ENCODE measurements around the gene STK38L. TPM values are rescaled to one million over a fixed set of nuclear protein-coding genes. Genes with fewer than 3 reads are reported as not detected.

STK38L gene
- total RNA-seq, 1 experiment from 2014 or later: 25.2 TPM

DNA sequence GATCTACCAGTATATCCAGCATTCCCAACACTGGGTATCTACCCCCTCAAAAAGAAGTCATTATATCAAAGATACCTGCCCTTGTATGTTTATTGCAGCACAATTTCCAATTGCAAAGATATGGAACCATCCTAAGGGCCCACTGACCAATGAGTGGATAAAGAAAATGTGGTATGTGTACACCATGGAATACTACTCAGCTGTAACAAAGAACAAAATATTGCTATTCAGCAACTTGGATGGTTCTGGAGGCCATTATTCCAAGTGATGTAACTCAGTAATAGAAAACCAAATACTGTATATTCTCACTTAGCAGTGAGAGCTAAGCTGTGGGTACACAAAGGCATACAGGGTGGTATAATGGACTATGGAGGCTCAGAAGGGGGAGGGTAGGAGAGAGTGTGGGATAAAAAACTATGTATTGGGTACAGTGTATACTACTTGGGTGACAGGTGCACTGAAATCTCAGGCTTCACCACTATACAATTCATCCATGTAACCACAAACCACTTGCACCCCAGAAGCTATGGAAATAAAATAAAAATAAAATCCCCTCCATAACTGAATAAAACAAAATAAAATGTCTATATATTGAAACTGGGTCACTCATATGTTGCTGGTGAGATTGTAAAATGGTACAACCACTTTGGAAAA, 34.7 kb upstream of the STK38L start:
- CTCF ChIA-PET: no interaction called here
- Histone ChIP-seq H3K4me3 (ENCODE audit: low read depth in 2 of 2, low read length in 2 of 2) (no peak overlapping the region), H3K36me3 (ENCODE audit: control insufficient read depth, insufficient read depth, low read length) (no peaks in the 10 kb centered on the region), H3K27ac (ENCODE audit: low read length) (no peak overlapping the region), H3K9me3 (ENCODE audit: control insufficient read depth, insufficient read depth, low read depth, low read length) (no peaks in the 10 kb centered on the region), H3K4me1 (ENCODE audit: control insufficient read depth, insufficient read depth, low read length) (no peaks in the 10 kb centered on the region), H3K27me3 (ENCODE audit: control insufficient read depth, insufficient read depth, low read length) (no peaks in the 10 kb centered on the region)
- in situ Hi-C loops (cut with HindIII; ENCODE audit: low pct_unique_long_range_greater_than_20kb, low sequenced_read_pairs) (no loop called here), intact Hi-C loops (cut with micrococcal nuclease; ENCODE audit: unreplicated experiment) (no loop called here)
- BruUV-seq (replicated peaks): no TSS peak
- POLR2A ChIA-PET: no interaction called here
- ATAC-seq: no peak
- TF ChIP-seq, protein P1, sequence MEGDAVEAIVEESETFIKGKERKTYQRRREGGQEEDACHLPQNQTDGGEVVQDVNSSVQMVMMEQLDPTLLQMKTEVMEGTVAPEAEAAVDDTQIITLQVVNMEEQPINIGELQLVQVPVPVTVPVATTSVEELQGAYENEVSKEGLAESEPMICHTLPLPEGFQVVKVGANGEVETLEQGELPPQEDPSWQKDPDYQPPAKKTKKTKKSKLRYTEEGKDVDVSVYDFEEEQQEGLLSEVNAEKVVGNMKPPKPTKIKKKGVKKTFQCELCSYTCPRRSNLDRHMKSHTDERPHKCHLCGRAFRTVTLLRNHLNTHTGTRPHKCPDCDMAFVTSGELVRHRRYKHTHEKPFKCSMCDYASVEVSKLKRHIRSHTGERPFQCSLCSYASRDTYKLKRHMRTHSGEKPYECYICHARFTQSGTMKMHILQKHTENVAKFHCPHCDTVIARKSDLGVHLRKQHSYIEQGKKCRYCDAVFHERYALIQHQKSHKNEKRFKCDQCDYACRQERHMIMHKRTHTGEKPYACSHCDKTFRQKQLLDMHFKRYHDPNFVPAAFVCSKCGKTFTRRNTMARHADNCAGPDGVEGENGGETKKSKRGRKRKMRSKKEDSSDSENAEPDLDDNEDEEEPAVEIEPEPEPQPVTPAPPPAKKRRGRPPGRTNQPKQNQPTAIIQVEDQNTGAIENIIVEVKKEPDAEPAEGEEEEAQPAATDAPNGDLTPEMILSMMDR (IDR thresholded peaks at IDR 0.05): no peak
- TF ChIP-seq SIN3A (IDR thresholded peaks at IDR 0.05; ENCODE audit: borderline replicate concordance, insufficient read depth, low read depth, low read length): no peak
- no peak for TF ChIP-seq POLR2AphosphoS5 (IDR thresholded peaks at IDR 0.05; ENCODE audit: low read depth, low read length)
- TF ChIP-seq, protein P2, sequence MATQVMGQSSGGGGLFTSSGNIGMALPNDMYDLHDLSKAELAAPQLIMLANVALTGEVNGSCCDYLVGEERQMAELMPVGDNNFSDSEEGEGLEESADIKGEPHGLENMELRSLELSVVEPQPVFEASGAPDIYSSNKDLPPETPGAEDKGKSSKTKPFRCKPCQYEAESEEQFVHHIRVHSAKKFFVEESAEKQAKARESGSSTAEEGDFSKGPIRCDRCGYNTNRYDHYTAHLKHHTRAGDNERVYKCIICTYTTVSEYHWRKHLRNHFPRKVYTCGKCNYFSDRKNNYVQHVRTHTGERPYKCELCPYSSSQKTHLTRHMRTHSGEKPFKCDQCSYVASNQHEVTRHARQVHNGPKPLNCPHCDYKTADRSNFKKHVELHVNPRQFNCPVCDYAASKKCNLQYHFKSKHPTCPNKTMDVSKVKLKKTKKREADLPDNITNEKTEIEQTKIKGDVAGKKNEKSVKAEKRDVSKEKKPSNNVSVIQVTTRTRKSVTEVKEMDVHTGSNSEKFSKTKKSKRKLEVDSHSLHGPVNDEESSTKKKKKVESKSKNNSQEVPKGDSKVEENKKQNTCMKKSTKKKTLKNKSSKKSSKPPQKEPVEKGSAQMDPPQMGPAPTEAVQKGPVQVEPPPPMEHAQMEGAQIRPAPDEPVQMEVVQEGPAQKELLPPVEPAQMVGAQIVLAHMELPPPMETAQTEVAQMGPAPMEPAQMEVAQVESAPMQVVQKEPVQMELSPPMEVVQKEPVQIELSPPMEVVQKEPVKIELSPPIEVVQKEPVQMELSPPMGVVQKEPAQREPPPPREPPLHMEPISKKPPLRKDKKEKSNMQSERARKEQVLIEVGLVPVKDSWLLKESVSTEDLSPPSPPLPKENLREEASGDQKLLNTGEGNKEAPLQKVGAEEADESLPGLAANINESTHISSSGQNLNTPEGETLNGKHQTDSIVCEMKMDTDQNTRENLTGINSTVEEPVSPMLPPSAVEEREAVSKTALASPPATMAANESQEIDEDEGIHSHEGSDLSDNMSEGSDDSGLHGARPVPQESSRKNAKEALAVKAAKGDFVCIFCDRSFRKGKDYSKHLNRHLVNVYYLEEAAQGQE (IDR thresholded peaks at IDR 0.05; ENCODE audit: insufficient read depth in 1 of 2, low read depth in 2 of 2, low read length in 1 of 2): no peak
- no peak for TF ChIP-seq TCF7L2 (IDR thresholded peaks at IDR 0.05; ENCODE audit: low read depth, low read length)
- DNase-seq (ENCODE audit: low read depth, low spot score): no peak

DNA sequence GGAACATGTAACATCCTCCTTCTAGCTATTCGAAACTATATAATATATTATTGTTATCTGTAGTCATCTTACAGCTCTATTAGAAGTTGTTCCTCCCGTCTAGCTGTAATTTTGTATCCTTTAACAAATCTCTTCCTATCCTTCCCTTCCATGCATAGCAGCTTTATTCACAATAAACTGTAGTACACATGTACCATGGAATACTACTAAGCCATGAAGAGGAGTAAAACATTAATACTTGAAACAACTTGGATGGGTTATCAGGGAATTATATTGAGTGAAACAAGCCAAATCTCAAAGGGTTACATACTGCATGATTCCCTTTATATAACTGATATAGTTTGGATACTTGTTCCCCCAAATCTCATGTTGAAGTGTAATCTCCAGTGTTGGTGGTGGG, 33.9 kb upstream of the STK38L start:
- ATAC-seq: no peak
- Histone ChIP-seq H3K4me3 (ENCODE audit: low read depth in 2 of 2, low read length in 2 of 2) (no peak overlapping the region), H3K27me3 (ENCODE audit: control insufficient read depth, insufficient read depth, low read length) (no peaks in the 10 kb centered on the region), H3K36me3 (ENCODE audit: control insufficient read depth, insufficient read depth, low read length) (no peaks in the 10 kb centered on the region), H3K27ac (ENCODE audit: low read length) (no peak overlapping the region), H3K4me1 (ENCODE audit: control insufficient read depth, insufficient read depth, low read length) (no peaks in the 10 kb centered on the region), H3K9me3 (ENCODE audit: control insufficient read depth, insufficient read depth, low read depth, low read length) (no peaks in the 10 kb centered on the region)
- DNase-seq (ENCODE audit: low read depth, low spot score): no peak
- BruUV-seq (replicated peaks): no TSS peak
- ChIA-PET POLR2A (no interaction called here), CTCF (no interaction called here)
- in situ Hi-C loops (cut with HindIII; ENCODE audit: low pct_unique_long_range_greater_than_20kb, low sequenced_read_pairs) (no loop called here), intact Hi-C loops (cut with micrococcal nuclease; ENCODE audit: unreplicated experiment) (no loop called here)
- no peak for TF ChIP-seq POLR2AphosphoS5 (IDR thresholded peaks at IDR 0.05; ENCODE audit: low read depth, low read length)
- TF ChIP-seq, protein P2 (IDR thresholded peaks at IDR 0.05; ENCODE audit: insufficient read depth in 1 of 2, low read depth in 2 of 2, low read length in 1 of 2): no peak
- TF ChIP-seq, protein P1 (IDR thresholded peaks at IDR 0.05): no peak
